HEK293 (cell line): ENCODE measurements around the gene CSGALNACT2.

ENCODE experiments used
- CTCF ChIA-PET: fragments of 350-600 bp; formaldehyde crosslinking; extraction: SDS; loops from one replicate; lab custom pipeline; 2021; ENCODE audit warnings: antibody characterized with exemption; lab: Yijun Ruan, JAX
- POLR2A ChIA-PET: fragments of 300-600 bp; formaldehyde crosslinking; extraction: SDS; loops from one replicate; lab custom pipeline; 2020; ENCODE audit warnings: antibody characterized with exemption, inconsistent platforms; lab: Yijun Ruan, JAX
- H3K27ac ChIP-seq: fragments of 200-500 bp; sonication (Bioruptor generic); 2 replicates; pipeline ENCODE4 v1.5.1; 2014; ENCODE audit warnings: low read depth, low read length, control low read depth, inconsistent platforms; ENCODE audit errors: extremely low read depth
- H3K36me3 ChIP-seq, 2 experiments: fragments of 200-500 bp in 1 of 2; sonication (Bioruptor generic) in 1 of 2; 1 replicate in 1 of 2; 2 replicates in 1 of 2; pipeline ENCODE4 v1.5.1; 2014 to 2017; ENCODE audit warnings: inconsistent platforms in 2 of 2, low read length in 2 of 2; ENCODE audit not compliant: control insufficient read depth in 2 of 2, insufficient read depth in 1 of 2
- H3K4me1 ChIP-seq: fragments of 200-500 bp; sonication (Bioruptor generic); 2 replicates; pipeline ENCODE4 v1.5.1; 2014; ENCODE audit warnings: mild to moderate bottlenecking, low read length, inconsistent platforms; ENCODE audit not compliant: control insufficient read depth, insufficient read depth
- H3K4me3 ChIP-seq: 2 replicates; pipeline ENCODE4 v1.5.1; 2011; ENCODE audit warnings: low read depth, mild to moderate bottlenecking, control low read depth, low read length, moderate library complexity
- H3K9me3 ChIP-seq: fragments of 200-500 bp; sonication (Bioruptor generic); 2 replicates; pipeline ENCODE4 v1.5.1; 2014; ENCODE audit warnings: low read depth, low read length, inconsistent platforms; ENCODE audit not compliant: control insufficient read depth, insufficient read depth
- EGR2 ChIP-seq: fragments of 450-650 bp; formaldehyde crosslinking; IDR thresholded peaks from 2 replicates; pipeline ENCODE4 v1.5.1; 2016; ENCODE audit warnings: low read depth, missing biosample characterization, missing genetic modification characterization
- GLI4 ChIP-seq: fragments of 450-650 bp; formaldehyde crosslinking; IDR thresholded peaks from 2 replicates; pipeline ENCODE4 v1.5.1; 2016; ENCODE audit warnings: missing biosample characterization, missing genetic modification characterization
- GLIS1 ChIP-seq: fragments of 450-650 bp; formaldehyde crosslinking; IDR thresholded peaks from 2 replicates; pipeline ENCODE4 v1.5.1; 2016; ENCODE audit warnings: missing biosample characterization, missing genetic modification characterization
- HOXA7 ChIP-seq: sonication (generic); formaldehyde crosslinking; IDR thresholded peaks from 2 replicates; pipeline ENCODE4 v1.8.1; 2022; ENCODE audit warnings: missing genetic modification reagents, borderline replicate concordance
- KLF1 ChIP-seq: fragments of 450-650 bp; formaldehyde crosslinking; IDR thresholded peaks from 2 replicates; pipeline ENCODE4 v1.5.1; 2016; ENCODE audit warnings: missing biosample characterization, missing genetic modification characterization
- TCF7L2 ChIP-seq: IDR thresholded peaks from 2 replicates; pipeline ENCODE4 v1.6.1; 2011; ENCODE audit warnings: low read depth, mild to moderate bottlenecking, inconsistent platforms, low read length, moderate library complexity, borderline replicate concordance
- ZNF16 ChIP-seq: fragments of 450-650 bp; formaldehyde crosslinking; IDR thresholded peaks from 2 replicates; pipeline ENCODE4 v1.5.1; 2016; ENCODE audit warnings: low read depth, missing biosample characterization, missing genetic modification characterization
- ZNF184 ChIP-seq: fragments of 450-650 bp; IDR thresholded peaks from 2 replicates; pipeline ENCODE4 v1.5.1; 2018; ENCODE audit warnings: missing biosample characterization, mild to moderate bottlenecking, missing genetic modification characterization
- ZNF335 ChIP-seq: fragments of 450-650 bp; formaldehyde crosslinking; conservative IDR thresholded peaks from 2 replicates; pipeline ENCODE4 v1.5.1; 2016; ENCODE audit warnings: missing biosample characterization, missing genetic modification characterization
- ZNF416 ChIP-seq: fragments of 450-650 bp; formaldehyde crosslinking; IDR thresholded peaks from 2 replicates; pipeline ENCODE4 v1.5.1; 2016; ENCODE audit warnings: missing biosample characterization, missing genetic modification characterization
- ZNF560 ChIP-seq: fragments of 450-650 bp; formaldehyde crosslinking; IDR thresholded peaks from 2 replicates; pipeline ENCODE4 v1.5.1; 2017; ENCODE audit warnings: missing biosample characterization, missing genetic modification characterization, borderline replicate concordance
- ZNF610 ChIP-seq: fragments of 450-650 bp; formaldehyde crosslinking; IDR thresholded peaks from 2 replicates; pipeline ENCODE4 v1.5.1; 2016; ENCODE audit warnings: missing biosample characterization, missing genetic modification characterization, borderline replicate concordance
- ZNF624 ChIP-seq: fragments of 450-650 bp; formaldehyde crosslinking; IDR thresholded peaks from 2 replicates; pipeline ENCODE4 v1.5.1; 2017; ENCODE audit warnings: missing biosample characterization, missing genetic modification characterization
- ZNF626 ChIP-seq: fragments of 450-650 bp; sonication (Bioruptor Pico); formaldehyde crosslinking; IDR thresholded peaks from 2 replicates; pipeline ENCODE4 v1.5.1; 2018; ENCODE audit warnings: missing biosample characterization, missing genetic modification characterization, inconsistent platforms
- ZNF677 ChIP-seq: fragments of 450-650 bp; IDR thresholded peaks from 2 replicates; pipeline ENCODE4 v1.5.0; 2018; ENCODE audit warnings: missing biosample characterization, mild to moderate bottlenecking, missing genetic modification characterization, moderate library complexity
- ZNF837 ChIP-seq: fragments of 450-650 bp; formaldehyde crosslinking; IDR thresholded peaks from 2 replicates; pipeline ENCODE4 v1.5.1; 2016; ENCODE audit warnings: missing biosample characterization, missing genetic modification characterization
- ZSCAN16 ChIP-seq: fragments of 450-650 bp; formaldehyde crosslinking; IDR thresholded peaks from 2 replicates; pipeline ENCODE4 v1.5.1; 2016; ENCODE audit warnings: missing biosample characterization, missing genetic modification characterization
- ZXDB ChIP-seq: fragments of 450-650 bp; formaldehyde crosslinking; IDR thresholded peaks from 2 replicates; pipeline ENCODE4 v1.5.1; 2016; ENCODE audit warnings: missing biosample characterization, missing genetic modification characterization
- TF ChIP-seq, protein P1 (sequence below): fragments of 450-650 bp; formaldehyde crosslinking; IDR thresholded peaks from 2 replicates; pipeline ENCODE4 v1.5.1; 2016; ENCODE audit warnings: missing biosample characterization, missing genetic modification characterization
- TF ChIP-seq, protein P2 (sequence below): fragments of 450-650 bp; formaldehyde crosslinking; IDR thresholded peaks from 2 replicates; pipeline ENCODE4 v1.5.1; 2016; ENCODE audit warnings: missing biosample characterization, missing genetic modification characterization, borderline replicate concordance
- TF ChIP-seq, protein P3 (sequence below): fragments of 450-650 bp; formaldehyde crosslinking; IDR thresholded peaks from 2 replicates; pipeline ENCODE4 v1.5.1; 2016; ENCODE audit warnings: missing biosample characterization, missing genetic modification characterization, low read depth
- TF ChIP-seq, protein P4 (sequence below): fragments of 450-650 bp; formaldehyde crosslinking; IDR thresholded peaks from 2 replicates; pipeline ENCODE4 v1.5.1; 2016; ENCODE audit warnings: missing biosample characterization, missing genetic modification characterization
- TF ChIP-seq, protein P5 (sequence below): fragments of 450-650 bp; formaldehyde crosslinking; IDR thresholded peaks from 2 replicates; pipeline ENCODE4 v1.5.1; 2016; ENCODE audit warnings: missing biosample characterization, missing genetic modification characterization

Gene CSGALNACT2

DNA sequence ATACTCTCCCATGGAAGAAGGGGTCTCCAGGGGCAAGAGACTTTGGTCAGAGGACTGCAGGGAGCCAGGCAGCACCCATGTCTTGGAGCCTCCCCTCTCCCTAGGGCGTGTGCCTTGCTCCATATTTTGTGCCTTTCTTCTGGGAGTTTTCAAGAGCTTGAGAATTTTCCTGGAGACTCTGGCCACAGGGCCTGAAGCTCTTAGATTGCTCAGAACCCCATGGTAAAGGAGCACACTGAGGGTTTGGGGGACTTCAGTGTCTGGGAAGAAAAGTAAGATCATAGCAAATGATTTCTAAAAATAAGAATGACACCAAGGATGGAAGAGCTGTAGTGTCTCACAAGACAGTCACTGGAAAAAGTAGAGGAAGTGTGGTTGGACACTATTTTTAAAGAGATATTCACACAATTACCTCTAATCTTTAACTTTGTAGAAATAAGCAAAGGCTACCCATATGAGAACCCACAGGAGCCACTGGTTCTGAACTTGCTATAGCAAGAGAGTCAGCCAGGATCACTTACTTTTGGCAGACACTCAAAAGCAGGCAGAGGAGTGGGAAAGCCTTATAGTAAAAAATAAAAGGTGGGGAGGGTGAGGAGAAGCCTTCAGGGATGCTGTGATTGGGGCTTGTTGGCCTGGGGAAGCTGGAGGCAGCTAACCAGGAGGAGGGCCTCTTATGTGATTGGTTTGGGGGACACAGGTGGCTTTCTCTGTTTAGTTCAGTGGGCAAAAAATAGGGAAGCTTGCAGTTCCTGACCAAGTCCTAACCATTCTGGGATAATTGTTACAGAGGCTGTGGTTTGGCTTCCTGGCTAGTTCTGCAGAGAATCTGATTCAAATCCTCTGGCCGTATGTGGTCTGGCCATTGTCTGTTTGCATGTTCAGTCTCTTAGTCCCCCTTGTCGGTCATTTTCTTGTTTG is 5.1 kb upstream of the CSGALNACT2 start:
- ChIA-PET CTCF (interaction anchor here (0.6 kb wide), 1 partner anchor 483 kb away, joined by 3 read pairs; no protein-coding TSS in a partner anchor), POLR2A (no interaction called here)
- no peak for TF ChIP-seq ZSCAN16 (tag by site-specific recombination)
- TF ChIP-seq, protein P1, sequence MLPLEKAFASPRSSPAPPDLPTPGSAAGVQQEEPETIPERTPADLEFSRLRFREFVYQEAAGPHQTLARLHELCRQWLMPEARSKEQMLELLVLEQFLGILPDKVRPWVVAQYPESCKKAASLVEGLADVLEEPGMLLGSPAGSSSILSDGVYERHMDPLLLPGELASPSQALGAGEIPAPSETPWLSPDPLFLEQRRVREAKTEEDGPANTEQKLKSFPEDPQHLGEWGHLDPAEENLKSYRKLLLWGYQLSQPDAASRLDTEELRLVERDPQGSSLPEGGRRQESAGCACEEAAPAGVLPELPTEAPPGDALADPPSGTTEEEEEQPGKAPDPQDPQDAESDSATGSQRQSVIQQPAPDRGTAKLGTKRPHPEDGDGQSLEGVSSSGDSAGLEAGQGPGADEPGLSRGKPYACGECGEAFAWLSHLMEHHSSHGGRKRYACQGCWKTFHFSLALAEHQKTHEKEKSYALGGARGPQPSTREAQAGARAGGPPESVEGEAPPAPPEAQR (tag by site-specific recombination), result no peak
- no peak for TF ChIP-seq GLIS1 (tag by site-specific recombination)
- no peak for TF ChIP-seq ZXDB (tag by site-specific recombination)
- no peak for TF ChIP-seq ZNF560
- TF ChIP-seq TCF7L2, result no peak
- TF ChIP-seq EGR2 (tag by site-specific recombination), result no peak
- TF ChIP-seq, protein P2, sequence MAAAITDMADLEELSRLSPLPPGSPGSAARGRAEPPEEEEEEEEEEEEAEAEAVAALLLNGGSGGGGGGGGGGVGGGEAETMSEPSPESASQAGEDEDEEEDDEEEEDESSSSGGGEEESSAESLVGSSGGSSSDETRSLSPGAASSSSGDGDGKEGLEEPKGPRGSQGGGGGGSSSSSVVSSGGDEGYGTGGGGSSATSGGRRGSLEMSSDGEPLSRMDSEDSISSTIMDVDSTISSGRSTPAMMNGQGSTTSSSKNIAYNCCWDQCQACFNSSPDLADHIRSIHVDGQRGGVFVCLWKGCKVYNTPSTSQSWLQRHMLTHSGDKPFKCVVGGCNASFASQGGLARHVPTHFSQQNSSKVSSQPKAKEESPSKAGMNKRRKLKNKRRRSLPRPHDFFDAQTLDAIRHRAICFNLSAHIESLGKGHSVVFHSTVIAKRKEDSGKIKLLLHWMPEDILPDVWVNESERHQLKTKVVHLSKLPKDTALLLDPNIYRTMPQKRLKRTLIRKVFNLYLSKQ (tag by site-specific recombination), result no peak
- TF ChIP-seq, protein P3, sequence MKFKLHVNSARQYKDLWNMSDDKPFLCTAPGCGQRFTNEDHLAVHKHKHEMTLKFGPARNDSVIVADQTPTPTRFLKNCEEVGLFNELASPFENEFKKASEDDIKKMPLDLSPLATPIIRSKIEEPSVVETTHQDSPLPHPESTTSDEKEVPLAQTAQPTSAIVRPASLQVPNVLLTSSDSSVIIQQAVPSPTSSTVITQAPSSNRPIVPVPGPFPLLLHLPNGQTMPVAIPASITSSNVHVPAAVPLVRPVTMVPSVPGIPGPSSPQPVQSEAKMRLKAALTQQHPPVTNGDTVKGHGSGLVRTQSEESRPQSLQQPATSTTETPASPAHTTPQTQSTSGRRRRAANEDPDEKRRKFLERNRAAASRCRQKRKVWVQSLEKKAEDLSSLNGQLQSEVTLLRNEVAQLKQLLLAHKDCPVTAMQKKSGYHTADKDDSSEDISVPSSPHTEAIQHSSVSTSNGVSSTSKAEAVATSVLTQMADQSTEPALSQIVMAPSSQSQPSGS (tag by site-specific recombination), result no peak
- TF ChIP-seq ZNF677 (tag by site-specific recombination), result no peak
- TF ChIP-seq ZNF626 (tag by site-specific recombination), result no peak
- TF ChIP-seq KLF1 (tag by site-specific recombination), result no peak
- no peak overlapping the region for H3K27ac ChIP-seq
- no peak overlapping the region for H3K4me3 ChIP-seq
- H3K9me3 ChIP-seq, result no peaks in the 10 kb centered on the region
- peaks cover 4% of the 10 kb centered on the region for H3K4me1 ChIP-seq
- H3K36me3 ChIP-seq, result no peaks in the 10 kb centered on the region

DNA sequence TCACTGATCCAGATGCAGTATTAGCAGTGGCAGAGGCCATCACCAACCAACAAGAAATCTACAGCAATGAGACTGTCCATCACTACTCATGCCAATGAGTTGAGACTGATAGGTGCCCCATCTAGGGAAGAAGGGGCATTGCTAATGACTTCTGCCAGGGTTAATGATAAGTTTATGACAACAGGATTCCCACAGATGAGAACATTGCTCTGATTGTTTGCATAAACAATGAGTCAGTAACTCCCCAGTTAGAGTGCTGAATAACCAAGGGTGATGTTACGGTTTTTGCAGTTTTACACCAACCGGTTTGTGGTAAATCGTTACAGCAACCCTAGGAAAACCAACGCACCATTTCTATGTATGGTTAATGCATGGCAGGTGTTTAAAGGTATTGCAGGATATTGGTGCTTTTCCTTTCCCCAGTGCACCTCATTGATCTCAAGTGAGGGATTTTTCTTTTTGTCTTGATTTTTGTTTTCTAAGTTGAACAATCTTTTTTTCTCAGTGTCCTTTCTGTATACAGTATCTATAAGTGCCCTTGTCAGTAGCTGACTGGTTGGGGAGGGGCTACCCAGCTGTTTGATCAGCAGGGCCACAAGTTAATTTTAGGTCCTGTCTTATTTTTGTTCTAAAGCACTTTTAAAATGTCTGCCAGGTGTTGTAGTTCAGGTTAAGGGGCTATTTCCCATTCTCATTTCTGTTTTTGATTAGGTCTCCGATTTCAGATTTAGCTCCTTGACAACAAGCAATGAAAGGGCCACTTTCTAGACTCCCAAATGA is 3.9 kb upstream of the CSGALNACT2 start:
- ChIA-PET POLR2A (no interaction called here), CTCF (no interaction called here)
- no peaks in the 10 kb centered on the region for H3K9me3 ChIP-seq
- H3K4me3 ChIP-seq, result no peak overlapping the region
- no peak overlapping the region for H3K27ac ChIP-seq
- H3K4me1 ChIP-seq, result peaks cover 3% of the 10 kb centered on the region
- H3K36me3 ChIP-seq, result no peaks in the 10 kb centered on the region
- no peak for TF ChIP-seq ZNF416 (tag by site-specific recombination)
- no peak for TF ChIP-seq ZNF610 (tag by site-specific recombination)
- no peak for TF ChIP-seq ZNF837
- TF ChIP-seq ZNF16 (tag by site-specific recombination), result no peak
- 0 out of 2 replicates have a peak, but pooled peaks have one; percentile 26 for TF ChIP-seq ZNF184 (tag by site-specific recombination)
- TF ChIP-seq HOXA7 (CRISPR knock-in tag), result no peak
- TF ChIP-seq ZNF335 (tag by site-specific recombination), result no peak
- TF ChIP-seq ZNF624 (tag by site-specific recombination), result no peak
- TF ChIP-seq, protein P4, sequence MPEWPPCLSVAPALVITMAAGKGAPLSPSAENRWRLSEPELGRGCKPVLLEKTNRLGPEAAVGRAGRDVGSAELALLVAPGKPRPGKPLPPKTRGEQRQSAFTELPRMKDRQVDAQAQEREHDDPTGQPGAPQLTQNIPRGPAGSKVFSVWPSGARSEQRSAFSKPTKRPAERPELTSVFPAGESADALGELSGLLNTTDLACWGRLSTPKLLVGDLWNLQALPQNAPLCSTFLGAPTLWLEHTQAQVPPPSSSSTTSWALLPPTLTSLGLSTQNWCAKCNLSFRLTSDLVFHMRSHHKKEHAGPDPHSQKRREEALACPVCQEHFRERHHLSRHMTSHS (tag by site-specific recombination), result no peak
- no peak for TF ChIP-seq GLI4 (tag by site-specific recombination)
- no peak for TF ChIP-seq EGR2 (tag by site-specific recombination)
- TF ChIP-seq, protein P5, sequence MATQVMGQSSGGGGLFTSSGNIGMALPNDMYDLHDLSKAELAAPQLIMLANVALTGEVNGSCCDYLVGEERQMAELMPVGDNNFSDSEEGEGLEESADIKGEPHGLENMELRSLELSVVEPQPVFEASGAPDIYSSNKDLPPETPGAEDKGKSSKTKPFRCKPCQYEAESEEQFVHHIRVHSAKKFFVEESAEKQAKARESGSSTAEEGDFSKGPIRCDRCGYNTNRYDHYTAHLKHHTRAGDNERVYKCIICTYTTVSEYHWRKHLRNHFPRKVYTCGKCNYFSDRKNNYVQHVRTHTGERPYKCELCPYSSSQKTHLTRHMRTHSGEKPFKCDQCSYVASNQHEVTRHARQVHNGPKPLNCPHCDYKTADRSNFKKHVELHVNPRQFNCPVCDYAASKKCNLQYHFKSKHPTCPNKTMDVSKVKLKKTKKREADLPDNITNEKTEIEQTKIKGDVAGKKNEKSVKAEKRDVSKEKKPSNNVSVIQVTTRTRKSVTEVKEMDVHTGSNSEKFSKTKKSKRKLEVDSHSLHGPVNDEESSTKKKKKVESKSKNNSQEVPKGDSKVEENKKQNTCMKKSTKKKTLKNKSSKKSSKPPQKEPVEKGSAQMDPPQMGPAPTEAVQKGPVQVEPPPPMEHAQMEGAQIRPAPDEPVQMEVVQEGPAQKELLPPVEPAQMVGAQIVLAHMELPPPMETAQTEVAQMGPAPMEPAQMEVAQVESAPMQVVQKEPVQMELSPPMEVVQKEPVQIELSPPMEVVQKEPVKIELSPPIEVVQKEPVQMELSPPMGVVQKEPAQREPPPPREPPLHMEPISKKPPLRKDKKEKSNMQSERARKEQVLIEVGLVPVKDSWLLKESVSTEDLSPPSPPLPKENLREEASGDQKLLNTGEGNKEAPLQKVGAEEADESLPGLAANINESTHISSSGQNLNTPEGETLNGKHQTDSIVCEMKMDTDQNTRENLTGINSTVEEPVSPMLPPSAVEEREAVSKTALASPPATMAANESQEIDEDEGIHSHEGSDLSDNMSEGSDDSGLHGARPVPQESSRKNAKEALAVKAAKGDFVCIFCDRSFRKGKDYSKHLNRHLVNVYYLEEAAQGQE, result no peak
